Upper lobe of left lung (tissue), 4 donors: ENCODE data around the gene KRT6C.

Experiments used
- CTCF ChIP-seq, 6 experiments: fragments of 450-650 bp in 4 of 6; fragments of 200-600 bp in 2 of 6; sonication (generic) in 2 of 6; IDR thresholded peaks; one replicate each; pipeline ENCODE4 v1.5.1; 2016 to 2019; ENCODE audit warnings: antibody characterized with exemption in 6 of 6
- EP300 ChIP-seq, 4 donors: sonication (generic); formaldehyde crosslinking; IDR thresholded peaks; one replicate each; pipeline ENCODE4 v1.5.1; 2017; ENCODE audit warnings: antibody characterized with exemption in 4 of 4, control low read depth in 2 of 4
- POLR2A ChIP-seq, 4 donors: fragments of 450-650 bp; IDR thresholded peaks; one replicate each; pipeline ENCODE4 v1.5.1; 2016 to 2017; ENCODE audit warnings: antibody characterized with exemption in 4 of 4, mild to moderate bottlenecking in 2 of 4
- POLR2AphosphoS5 ChIP-seq, 2 donors: sonication (generic); formaldehyde crosslinking; IDR thresholded peaks; one replicate each; pipeline ENCODE4 v1.5.1; 2017; ENCODE audit warnings: antibody characterized with exemption in 2 of 2

DNA sequence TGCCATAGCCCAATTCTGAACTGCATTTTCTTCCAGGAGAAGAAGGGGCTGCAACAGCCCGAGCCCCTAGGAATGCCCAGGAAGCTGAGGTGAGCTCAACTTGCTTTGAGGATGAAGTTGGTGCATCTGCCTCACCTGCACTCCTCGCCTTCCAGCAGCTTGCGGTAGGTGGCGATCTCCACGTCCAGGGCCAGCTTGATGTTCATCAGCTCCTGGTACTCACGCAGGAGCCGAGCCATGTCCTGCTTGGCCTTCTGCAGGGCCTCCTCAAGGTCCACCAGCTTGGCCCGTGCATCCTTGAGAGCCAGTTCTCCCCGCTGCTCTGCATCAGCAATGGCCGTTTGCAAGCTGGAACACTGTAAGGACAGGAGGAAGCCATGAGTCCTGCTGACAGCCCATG, 45.5 kb downstream of the KRT6C start:
- TF ChIP-seq EP300 (IDR thresholded peaks at IDR 0.05): no peak
- TF ChIP-seq CTCF (IDR thresholded peaks at IDR 0.05): no peak
- no peak for TF ChIP-seq POLR2A (IDR thresholded peaks at IDR 0.05)
- TF ChIP-seq POLR2AphosphoS5 (IDR thresholded peaks at IDR 0.05): no peak
